Panc1 (cell line): ENCODE results near the gene MAML1. TPM values are rescaled to one million over a fixed set of nuclear protein-coding genes. Genes with fewer than 3 reads are reported as not detected.

Experiments used
- ATAC-seq: fragments of 200-7000 bp; cut with Tn5 transposase; 2 replicates; pipeline ENCODE4 v1.9.1; 2020; ENCODE audit warnings: mild to moderate bottlenecking, moderate library complexity
- BruUV-seq: library from RNA; stranded (reverse); fragments of 400-500 nt; replicated peaks from 2 replicates; lab custom pipeline; 2021; lab: Mats Ljungman, UMichigan
- CTCF ChIA-PET: fragments of 300-600 bp; sonication (Branson Sonifier 250); formaldehyde crosslinking; loops from one replicate; lab custom pipeline; 2022; ENCODE audit warnings: antibody characterized with exemption; lab: Charles Lee
- POLR2A ChIA-PET: fragments of 300-600 bp; sonication (Branson Sonifier 250); formaldehyde crosslinking; loops from one replicate; lab custom pipeline; 2022; ENCODE audit warnings: antibody characterized with exemption; lab: Charles Lee
- DNase-seq: peaks from one replicate; pipeline ENCODE4 v3.0.0-alpha.2; 2010; ENCODE audit warnings: low read depth, low spot score
- H3K27ac ChIP-seq: 2 replicates; pipeline ENCODE4 v1.5.1; 2011; ENCODE audit warnings: mild to moderate bottlenecking, low read length, inconsistent platforms
- H3K27me3 ChIP-seq: fragments of 200-500 bp; sonication (Bioruptor generic); 2 replicates; pipeline ENCODE4 v1.6.0; 2014; ENCODE audit warnings: low read length, inconsistent platforms; ENCODE audit not compliant: control insufficient read depth, insufficient read depth
- H3K36me3 ChIP-seq: fragments of 200-500 bp; sonication (Bioruptor generic); 2 replicates; pipeline ENCODE4 v1.5.1; 2014; ENCODE audit warnings: inconsistent platforms, mild to moderate bottlenecking, low read length, moderate library complexity; ENCODE audit not compliant: control insufficient read depth, insufficient read depth
- H3K4me1 ChIP-seq: 2 replicates; pipeline ENCODE4 v1.5.1; 2011; ENCODE audit warnings: inconsistent platforms, mild to moderate bottlenecking, low read length, moderate library complexity; ENCODE audit not compliant: control insufficient read depth, insufficient read depth
- H3K4me3 ChIP-seq, 2 experiments: 2 replicates each; pipeline ENCODE4 v1.5.1; 2011 to 2012; ENCODE audit warnings: low read depth in 2 of 2, low read length in 2 of 2, mild to moderate bottlenecking in 2 of 2, inconsistent platforms in 1 of 2, moderate library complexity in 1 of 2
- H3K9me3 ChIP-seq: fragments of 200-500 bp; sonication (Bioruptor generic); 2 replicates; pipeline ENCODE4 v1.5.1; 2014; ENCODE audit warnings: low read depth, mild to moderate bottlenecking, inconsistent platforms, low read length, moderate library complexity; ENCODE audit not compliant: control insufficient read depth, insufficient read depth
- POLR2AphosphoS5 ChIP-seq: IDR thresholded peaks from 2 replicates; pipeline ENCODE4 v1.6.1; 2012; ENCODE audit warnings: mild to moderate bottlenecking, low read depth, low read length, moderate library complexity
- REST ChIP-seq, 2 experiments: IDR thresholded peaks; 2 replicates each; pipeline ENCODE4 v1.6.1; 2011 to 2012; ENCODE audit warnings: low read depth in 2 of 2, control low read depth in 1 of 2, low read length in 1 of 2, mild to moderate bottlenecking in 1 of 2, moderate library complexity in 1 of 2; ENCODE audit not compliant: insufficient read depth in 1 of 2
- SIN3A ChIP-seq: IDR thresholded peaks from 2 replicates; pipeline ENCODE4 v1.6.1; 2012; ENCODE audit warnings: low read depth, mild to moderate bottlenecking, low read length, moderate library complexity, borderline replicate concordance; ENCODE audit not compliant: insufficient read depth
- TCF7L2 ChIP-seq: IDR thresholded peaks from 2 replicates; pipeline ENCODE4 v1.6.1; 2011; ENCODE audit warnings: mild to moderate bottlenecking, low read depth, low read length, inconsistent platforms
- in situ Hi-C: cut with HindIII; loops from 2 replicates; pipeline ENCODE4 v1.10.0; 2016; ENCODE audit warnings: low sequenced_read_pairs, low pct_unique_long_range_greater_than_20kb
- intact Hi-C: fragments of 100-400 bp; cut with micrococcal nuclease; formaldehyde crosslinking; loops from one replicate; pipeline ENCODE4 v1.10.0; 2022; ENCODE audit not compliant: unreplicated experiment
- total RNA-seq: library from RNA; stranded (reverse); gene quantifications from one replicate; pipeline ENCODE4 v1.2.1, GENCODE V29; 2021; ENCODE audit not compliant: unreplicated experiment
- TF ChIP-seq, protein P1 (sequence below): fragments of 450-650 bp; IDR thresholded peaks from 2 replicates; pipeline ENCODE4 v1.5.1; 2017; ENCODE audit warnings: mild to moderate bottlenecking

The MAML1 gene
- total RNA-seq, 1 experiment from 2014 or later, result 31.3 TPM

- in situ Hi-C loops, result no loop called here
- Histone ChIP-seq H3K9me3 (no peaks in the 10 kb centered on the region), H3K4me3 (no peak overlapping the region), H3K27ac (no peak overlapping the region), H3K4me1 (no peaks in the 10 kb centered on the region), H3K36me3 (no peaks in the 10 kb centered on the region), H3K27me3 (no peaks in the 10 kb centered on the region)
- no peak for ATAC-seq
- intact Hi-C loops, result no loop called here
- POLR2A ChIA-PET, result no interaction called here
- no TSS peak for BruUV-seq
- no peak for DNase-seq
- TF ChIP-seq REST (IDR thresholded peaks at IDR 0.05; ENCODE audit: insufficient read depth in 1 of 2, low read depth in 2 of 2, low read length in 1 of 2), result no peak
- no peak for TF ChIP-seq POLR2AphosphoS5
- TF ChIP-seq TCF7L2, result no peak
- TF ChIP-seq, protein P1, sequence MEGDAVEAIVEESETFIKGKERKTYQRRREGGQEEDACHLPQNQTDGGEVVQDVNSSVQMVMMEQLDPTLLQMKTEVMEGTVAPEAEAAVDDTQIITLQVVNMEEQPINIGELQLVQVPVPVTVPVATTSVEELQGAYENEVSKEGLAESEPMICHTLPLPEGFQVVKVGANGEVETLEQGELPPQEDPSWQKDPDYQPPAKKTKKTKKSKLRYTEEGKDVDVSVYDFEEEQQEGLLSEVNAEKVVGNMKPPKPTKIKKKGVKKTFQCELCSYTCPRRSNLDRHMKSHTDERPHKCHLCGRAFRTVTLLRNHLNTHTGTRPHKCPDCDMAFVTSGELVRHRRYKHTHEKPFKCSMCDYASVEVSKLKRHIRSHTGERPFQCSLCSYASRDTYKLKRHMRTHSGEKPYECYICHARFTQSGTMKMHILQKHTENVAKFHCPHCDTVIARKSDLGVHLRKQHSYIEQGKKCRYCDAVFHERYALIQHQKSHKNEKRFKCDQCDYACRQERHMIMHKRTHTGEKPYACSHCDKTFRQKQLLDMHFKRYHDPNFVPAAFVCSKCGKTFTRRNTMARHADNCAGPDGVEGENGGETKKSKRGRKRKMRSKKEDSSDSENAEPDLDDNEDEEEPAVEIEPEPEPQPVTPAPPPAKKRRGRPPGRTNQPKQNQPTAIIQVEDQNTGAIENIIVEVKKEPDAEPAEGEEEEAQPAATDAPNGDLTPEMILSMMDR, result no peak
- CTCF ChIA-PET, result no interaction called here
These were observed 46.0 kb downstream of the MAML1 start for GRCh38 chr5:179778591-179778990.

GRCh38 chr5:179779826-179780225, 47.2 kb downstream of the MAML1 start:
- H3K4me3 ChIP-seq, result no peak overlapping the region
- intact Hi-C loops (no loop called here), in situ Hi-C loops (no loop called here)
- H3K27ac ChIP-seq, result no peak overlapping the region
- ATAC-seq (no peak), DNase-seq (no peak)
- TF ChIP-seq REST (IDR thresholded peaks at IDR 0.05; ENCODE audit: insufficient read depth in 1 of 2, low read depth in 2 of 2, low read length in 1 of 2) (no peak), POLR2AphosphoS5 (no peak), TCF7L2 (no peak), SIN3A (no peak)
- TF ChIP-seq, protein P1, result no peak
- no TSS peak for BruUV-seq
- CTCF ChIA-PET, result interaction anchor here (0.7 kb wide), 1 partner anchor 17 kb away, joined by 3 read pairs; no protein-coding TSS in a partner anchor
- no peaks in the 10 kb centered on the region for H3K9me3 ChIP-seq
- H3K4me1 ChIP-seq, result no peaks in the 10 kb centered on the region
- no peaks in the 10 kb centered on the region for H3K36me3 ChIP-seq
- H3K27me3 ChIP-seq, result no peaks in the 10 kb centered on the region
- POLR2A ChIA-PET, result interaction anchor here (0.5 to 0.7 kb wide), 2 partner anchors 14 to 33 kb away, joined by 3 read pairs; partner anchors contain the start of gene LTC4S
